ENCODE results near the gene NHSL2.

GRCh38 chrX:72137846-72138495 is 227.3 kb downstream of the NHSL2 start:
- TF ChIP-seq POLR2AphosphoS5 (IDR thresholded peaks at IDR 0.05) (no peak), CTCF (IDR thresholded peaks at IDR 0.05) (no peak)
